ENCODE measurements around the gene ABL1.
"Not testable (repeated sequence)": the region's sequence is repeated elsewhere in the genome, so short reads cannot be mapped to it uniquely, and the experiment has no call there.

Gene ABL1

DNA sequence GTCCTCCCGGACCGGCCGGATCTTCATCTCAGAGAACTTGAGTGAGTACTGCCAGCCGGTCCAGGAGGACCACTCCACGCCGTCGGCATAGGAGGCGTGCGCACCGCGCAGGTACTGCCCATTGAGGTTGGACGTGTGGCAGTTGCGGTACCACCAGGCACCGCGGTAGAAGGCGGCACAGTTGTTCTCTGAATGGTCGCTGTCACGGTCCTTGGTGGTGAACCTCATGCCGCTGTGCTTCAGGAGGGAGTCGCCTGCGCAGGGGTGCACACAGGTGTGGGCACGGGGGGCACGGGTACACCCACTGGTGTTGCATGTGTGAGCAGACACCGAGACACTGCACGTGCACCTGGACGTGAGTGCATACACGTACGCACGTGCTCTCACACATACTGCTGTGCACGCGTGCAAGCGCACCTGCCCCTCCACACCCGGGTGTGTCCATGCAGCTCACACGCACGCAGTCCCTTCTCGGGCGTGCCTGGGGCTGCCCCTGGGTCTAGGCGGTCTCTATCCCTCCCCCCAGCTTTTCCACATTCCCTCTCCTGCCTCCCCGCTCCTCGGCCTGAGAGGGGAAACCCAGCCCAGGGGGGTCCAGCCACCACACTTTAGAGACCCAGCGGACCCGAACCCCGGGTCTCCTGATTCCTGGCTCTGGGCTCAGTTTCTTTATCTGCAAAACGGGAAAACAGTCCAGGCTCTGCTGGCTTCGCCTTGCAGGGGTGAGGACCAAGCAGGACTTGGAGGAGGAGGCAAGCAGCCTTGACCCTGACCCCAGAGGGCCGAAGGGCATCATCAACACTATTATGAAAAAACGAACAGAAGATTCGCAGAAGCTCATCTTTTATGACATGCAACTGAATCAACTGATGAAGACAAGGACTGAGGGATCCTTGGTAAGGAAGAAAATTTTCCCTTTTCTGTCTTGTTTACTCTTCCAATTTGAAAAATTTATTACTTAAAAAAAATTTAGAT, 69.3 kb downstream of the ABL1 start:
- DNase-seq (ENCODE audit: low spot score), result no peak

DNA sequence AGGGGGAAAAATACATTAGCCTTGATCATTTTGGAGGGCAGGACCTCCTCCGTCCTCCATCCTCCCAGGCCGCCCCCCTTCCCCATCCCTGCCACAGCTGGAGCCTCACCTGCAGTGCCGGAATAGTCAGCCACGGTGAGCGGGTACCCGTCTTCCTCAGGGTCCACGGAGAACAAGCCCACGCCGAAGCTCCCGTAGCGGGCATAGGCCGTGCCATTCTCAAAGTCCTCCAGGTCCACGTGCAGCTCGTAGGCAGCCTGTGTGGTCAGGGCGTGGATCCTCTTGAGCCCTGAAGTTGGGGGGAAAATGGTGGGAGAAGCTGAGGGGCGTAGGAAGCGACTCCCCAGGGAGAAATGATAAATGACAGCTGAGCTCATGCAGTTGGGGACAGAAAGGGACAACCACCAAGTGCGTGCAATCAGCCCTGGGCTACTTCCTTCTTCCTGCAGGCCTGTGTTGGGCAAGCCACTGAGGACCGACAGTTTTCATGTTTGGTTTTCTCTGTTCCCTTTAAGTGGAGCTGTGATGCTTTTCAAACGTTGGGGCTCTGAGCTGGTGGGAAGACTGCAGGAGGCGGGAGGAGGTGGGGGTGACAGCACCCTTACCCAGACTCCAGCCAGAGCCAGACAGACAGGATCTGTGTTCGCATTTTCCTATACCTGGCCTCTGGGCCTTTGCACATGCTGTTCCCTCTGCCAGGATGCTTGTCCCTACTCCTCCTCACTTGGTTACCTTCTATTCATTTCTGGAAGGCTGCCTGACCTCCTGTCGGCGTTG, 70.3 kb downstream of the ABL1 start:
- DNase-seq (ENCODE audit: low spot score), result no peak

DNA sequence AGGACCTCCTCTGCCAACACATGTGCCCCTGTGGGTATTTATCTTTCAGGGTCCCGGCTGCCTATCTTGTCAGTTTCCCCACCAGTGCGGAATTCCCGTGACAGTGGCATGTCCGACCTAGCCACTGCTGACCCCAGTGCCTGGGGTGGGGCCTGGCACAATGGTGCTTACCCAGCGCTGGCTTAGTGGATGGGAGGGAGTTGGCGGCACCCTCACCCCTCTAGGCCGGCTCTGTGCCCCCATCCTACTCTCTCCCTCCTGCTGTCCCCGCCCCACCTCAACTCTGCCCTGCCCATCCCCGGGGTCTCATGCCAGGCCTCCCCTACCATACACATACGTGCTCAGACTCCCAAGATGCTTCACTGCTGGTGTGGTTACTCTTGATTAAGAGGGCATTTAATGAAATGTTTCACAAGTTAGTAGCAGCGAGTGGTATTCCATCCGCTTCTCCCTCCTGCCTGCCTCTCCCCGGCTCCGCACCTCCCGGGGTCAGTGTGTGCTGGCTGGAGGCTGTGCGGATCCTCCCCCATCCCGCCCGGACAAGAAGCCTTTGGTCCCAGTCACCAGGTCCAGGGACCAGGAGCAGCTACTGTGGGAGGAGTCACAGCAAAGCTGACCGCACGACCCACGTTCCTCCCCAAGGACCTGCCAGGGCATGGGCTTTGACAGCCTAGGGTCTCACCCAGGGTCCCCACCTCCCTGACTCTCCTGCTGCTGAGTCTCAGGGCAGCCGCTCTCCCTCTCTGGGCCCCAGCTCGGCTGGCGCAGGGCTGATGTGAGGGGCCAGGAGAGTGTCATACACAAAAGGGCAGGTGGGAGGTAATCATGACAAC, 71.1 kb downstream of the ABL1 start:
- DNase-seq (ENCODE audit: low spot score), result no peak

DNA sequence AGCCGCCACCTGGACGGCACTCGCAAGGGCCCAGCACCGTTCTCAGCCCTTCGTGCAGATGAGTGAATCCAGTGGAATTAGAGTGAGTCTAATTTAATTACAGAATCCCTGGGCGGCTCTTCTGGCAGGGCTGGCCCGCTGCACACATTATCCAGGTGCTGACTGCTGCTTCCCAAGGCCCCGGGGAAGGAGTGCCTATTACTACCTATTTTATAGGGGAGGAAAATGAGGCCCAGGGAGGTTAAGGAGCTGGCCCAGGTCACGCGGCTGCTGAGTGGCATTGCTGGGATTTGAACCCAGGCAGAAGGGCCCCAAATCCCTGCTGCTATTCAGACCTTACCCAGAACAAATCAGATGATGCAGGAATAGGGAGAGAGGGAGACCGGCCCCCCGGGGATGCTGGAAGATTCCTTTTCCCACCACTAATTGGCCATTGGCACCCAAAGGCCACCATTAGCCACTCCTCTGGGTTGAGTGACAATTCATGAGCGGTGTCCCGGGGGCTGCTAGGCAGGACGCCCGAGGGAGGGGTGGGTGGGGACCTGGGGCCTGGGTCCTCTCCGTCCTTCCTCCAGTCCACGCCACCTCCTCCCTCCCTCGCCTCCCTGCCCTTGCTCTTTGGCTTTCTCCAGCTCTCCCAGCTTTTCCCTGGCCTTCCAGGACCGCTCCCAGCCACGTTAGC, 71.8 kb downstream of the ABL1 start:
- DNase-seq (ENCODE audit: low spot score), result no peak

DNA sequence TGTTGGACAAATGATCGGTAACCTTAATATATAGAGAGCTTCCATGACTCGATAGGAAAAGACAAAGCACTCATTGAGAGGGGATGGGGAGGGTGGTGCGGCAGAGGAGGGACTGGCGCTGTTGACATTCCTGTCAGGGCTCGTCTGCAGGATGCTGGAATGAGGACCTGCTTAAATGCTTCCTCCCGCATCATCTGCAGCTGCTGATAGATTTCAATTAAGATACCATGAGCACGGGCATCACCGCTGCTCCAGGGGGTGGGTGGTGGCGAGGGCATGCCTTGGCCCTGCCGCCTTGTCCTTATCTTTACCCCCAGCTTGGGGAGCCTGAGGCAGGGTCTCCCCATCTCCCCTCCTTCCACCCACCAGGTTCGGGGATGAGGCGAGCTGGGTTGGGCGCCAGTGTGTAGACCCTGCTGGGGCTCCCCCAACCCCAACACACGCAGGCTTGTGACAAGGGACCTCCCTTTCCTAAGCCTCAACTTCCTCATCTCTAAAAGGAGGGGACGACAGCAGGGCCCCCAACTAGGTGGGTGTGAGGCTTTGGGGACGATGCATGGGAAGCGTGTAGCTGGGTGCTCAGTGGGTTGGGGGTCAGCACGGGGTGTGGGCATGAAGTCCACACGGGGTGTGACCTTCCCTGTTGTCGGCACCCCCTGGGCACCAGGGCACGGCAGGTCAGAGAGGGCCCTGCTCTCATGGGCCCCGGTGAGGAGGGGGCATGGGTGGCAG, 73.3 kb downstream of the ABL1 start:
- no peak for DNase-seq (ENCODE audit: low spot score)

DNA sequence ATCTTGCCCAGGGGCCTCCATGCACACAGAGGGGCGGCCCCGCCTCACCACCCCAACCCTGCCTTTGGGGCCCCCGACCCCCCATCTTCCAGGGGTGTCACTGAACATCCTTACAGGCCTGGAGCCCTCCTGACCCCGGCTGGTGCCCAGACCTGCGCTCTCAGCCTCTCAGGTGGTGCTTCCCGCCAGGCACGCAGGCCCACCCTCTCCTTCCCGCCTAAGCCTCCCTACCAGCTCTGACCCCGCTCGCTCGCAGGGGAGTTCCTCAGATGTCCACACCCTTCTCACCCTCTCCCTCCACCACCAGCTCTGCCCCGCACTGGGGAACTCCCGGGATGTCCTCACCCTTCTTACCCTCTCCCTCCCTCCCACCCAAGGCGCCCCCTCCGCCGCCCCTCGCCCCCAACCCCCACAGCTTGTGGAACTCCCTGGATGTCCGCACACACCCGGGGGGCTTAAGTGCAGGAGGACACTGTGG, 73.9 kb downstream of the ABL1 start:
- DNase-seq (ENCODE audit: low spot score), result no peak

DNA sequence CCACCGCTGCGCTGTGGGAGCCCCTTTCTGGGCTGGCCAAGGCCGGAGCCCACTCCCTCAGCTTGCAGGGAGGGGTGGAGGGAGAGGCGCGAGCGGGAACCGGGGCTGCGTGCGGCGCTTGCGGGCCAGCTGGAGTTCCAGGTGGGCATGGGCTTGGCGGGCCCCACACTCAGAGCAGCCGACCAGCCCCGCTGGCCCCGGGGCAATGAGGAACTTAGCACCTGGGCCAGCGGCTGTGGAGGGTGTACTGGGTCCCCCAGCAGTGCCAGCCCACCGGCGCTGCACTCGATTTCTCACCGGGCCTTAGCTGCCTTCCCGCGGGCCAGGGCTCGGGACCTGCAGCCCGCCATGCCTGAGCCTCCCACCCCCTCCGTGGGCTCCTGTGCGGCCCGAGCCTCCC, 75.0 kb downstream of the ABL1 start:
- not testable (repeated sequence) for DNase-seq (ENCODE audit: low spot score)

DNA sequence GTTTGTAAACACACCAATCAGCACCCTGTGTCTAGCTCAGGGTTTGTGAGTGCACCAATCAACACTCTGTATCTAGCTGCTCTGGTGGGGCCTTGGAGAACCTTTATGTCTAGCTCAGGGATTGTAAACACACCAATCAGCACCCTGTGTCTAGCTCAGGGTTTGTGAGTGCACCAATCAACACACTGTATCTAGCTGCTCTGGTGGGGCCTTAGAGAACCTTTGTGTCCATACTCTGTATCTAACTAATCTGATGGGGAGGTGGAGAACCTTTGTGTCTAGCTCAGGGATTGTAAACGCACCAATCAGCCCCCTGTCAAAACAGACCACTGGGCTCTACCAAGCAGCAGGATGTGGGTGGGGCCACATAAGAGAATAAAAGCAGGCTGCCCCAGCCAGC, 75.6 kb downstream of the ABL1 start:
- DNase-seq (ENCODE audit: low spot score), result not testable (repeated sequence)

DNA sequence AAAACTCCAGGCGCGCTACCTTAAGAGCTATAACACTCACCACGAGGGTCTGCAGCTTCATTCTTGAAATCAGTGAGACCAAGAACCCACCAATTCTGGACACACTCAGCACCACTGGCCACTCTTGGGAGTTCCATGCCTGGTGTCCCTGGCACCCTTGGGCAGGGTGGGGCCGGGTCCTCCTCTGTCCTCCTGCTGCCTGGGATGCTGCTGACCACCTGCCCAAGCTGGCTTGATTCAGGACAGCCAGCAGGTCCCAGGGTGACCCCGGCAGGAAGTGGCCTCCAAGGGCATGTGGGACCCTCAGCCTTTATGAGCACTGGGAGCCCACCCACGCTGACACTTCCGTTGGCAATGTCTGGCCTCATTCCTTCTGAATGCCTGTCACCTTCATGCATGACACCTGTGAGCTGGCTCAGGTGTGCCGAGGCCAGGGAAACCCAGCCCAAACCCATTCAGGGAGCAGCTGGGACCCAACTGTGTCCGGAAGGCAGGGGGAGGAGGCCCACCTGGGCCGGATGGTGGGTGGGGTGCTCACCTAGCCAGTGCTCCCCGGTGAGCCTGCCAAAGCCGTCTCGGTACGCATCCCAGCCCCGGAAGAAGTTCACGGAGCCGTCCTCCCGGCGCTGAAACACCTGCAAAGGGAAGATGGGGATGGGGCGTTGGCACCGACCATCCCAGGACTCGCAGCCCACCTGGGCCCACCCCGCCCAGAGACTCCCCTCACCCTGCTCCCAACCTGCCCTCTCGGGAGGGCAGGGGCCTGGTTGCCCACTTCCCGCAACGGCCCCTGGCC, 76.4 kb downstream of the ABL1 start:
- DNase-seq (ENCODE audit: low spot score), result no peak

DNA sequence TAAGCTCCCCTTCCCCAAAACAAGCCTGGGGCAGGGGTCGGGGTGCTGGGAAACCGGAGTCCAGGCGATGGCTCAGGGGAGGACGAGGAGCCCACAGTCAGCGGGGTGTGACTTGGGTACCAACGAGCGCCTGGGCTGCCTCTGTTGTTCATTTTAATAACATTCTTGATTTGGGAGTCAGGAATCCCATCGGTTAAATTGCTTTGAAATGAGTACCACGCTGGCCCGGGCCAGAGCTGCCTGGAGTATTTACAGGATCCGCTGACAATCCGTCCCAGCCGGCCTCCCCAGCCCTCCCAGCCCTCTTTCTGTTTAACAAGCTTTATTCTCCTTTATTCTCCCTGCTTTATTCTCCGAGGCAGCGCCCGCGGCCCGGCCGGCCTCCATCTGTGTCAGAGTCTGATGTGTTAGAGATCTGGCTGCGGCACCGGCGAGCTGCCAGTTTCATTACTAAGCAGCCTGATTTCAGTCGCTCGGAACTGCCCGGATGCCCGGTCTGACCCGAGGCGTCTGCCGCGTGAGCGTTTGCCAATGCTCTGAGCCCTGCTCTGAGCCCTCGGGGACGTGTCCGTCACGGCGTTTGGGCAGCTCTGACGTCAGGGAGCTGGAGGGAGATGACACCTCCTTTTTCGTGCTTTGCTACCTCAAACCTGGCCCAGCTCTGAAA, 78.0 kb downstream of the ABL1 start:
- DNase-seq (ENCODE audit: low spot score), result no peak

DNA sequence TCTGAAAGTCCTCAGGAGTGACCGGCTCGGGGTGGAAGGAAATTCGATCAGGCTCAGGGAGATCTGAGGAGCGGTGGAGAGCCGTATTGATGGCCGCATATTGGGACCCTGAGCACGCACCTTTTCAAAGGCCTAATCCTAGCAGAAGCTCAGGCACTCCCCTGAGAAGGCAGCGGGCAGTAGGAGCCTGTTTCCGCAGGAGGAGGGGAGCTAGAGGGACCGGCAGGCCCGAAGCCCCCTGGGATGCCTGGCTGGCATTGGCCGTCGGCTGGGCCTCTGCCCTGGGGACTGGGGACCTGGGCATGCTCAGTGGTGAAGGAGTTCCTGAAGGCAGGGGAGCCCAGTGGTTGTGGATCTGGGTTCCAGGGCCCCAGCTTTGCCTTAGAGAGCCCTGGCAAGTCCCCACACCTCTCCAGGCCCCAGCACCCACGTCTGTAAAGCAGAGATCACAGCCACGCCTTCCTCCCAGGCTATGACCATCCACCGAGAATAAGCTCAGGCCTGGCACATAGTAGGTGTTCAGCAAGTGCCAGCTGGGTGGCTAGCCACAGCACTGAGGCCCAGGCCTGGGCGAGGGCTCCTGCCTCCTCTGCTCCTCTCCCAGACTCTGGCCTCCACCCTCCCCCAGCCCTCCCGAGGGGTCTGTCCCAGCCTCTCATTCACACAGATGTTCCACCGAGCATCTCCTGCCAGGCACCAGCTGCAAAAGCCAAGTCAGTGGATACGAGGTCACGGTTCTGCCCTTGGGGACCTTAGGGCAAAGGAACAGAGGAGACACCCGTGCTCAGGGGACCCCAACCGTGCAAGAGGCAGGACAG, 78.8 kb downstream of the ABL1 start:
- DNase-seq (ENCODE audit: low spot score), result no peak

DNA sequence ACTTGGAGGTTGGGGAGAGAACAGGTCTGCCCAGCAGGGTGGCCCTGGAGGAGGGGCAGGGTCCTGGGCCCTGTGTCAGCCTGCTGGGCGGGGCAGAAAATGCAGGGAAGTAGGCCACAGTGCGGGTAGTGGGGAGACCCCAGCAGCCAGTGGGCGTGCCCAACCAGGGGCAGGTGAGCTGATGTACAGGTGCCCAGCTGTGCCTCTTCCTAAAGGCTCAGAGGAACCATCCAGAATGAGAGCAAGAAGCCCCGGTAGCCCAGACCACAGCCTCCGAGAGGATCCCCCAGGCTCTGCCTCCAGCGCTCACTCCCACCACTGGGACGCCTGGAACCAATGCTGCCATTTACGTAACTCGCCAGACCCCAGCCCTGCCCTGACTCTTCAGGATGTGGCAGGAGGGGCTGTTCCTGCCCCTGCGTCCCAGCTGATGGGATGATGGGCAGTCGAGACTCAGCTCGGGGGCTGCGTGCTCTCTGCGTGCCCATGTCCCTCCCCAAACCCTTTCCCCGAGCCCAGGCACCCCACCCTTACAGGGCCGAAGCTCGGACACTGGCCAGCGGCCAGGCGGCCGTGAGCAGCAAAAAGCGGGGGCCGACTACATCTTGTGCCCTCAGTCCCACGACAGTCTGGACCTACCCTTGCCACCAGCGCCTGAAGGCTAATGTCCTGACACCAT, 79.5 kb downstream of the ABL1 start:
- no peak for DNase-seq (ENCODE audit: low spot score)

DNA sequence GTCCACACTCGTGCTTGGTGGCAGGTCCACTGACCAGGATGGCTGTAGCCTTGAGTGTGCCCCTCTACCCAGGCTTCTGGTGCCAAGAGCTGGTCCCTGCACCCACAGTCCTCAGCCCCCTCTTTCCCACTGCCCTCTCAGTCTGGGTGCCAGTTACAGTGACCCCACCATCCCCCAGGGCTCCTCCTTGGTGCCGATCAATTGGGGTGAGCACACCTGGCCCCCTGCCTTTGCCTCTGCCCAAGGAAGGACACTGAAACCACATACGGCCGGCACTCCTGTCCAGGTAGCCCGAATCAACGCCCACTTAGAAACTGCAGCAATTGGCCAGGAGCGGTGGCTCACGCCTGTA, 80.0 kb downstream of the ABL1 start:
- no peak for DNase-seq (ENCODE audit: low spot score)

DNA sequence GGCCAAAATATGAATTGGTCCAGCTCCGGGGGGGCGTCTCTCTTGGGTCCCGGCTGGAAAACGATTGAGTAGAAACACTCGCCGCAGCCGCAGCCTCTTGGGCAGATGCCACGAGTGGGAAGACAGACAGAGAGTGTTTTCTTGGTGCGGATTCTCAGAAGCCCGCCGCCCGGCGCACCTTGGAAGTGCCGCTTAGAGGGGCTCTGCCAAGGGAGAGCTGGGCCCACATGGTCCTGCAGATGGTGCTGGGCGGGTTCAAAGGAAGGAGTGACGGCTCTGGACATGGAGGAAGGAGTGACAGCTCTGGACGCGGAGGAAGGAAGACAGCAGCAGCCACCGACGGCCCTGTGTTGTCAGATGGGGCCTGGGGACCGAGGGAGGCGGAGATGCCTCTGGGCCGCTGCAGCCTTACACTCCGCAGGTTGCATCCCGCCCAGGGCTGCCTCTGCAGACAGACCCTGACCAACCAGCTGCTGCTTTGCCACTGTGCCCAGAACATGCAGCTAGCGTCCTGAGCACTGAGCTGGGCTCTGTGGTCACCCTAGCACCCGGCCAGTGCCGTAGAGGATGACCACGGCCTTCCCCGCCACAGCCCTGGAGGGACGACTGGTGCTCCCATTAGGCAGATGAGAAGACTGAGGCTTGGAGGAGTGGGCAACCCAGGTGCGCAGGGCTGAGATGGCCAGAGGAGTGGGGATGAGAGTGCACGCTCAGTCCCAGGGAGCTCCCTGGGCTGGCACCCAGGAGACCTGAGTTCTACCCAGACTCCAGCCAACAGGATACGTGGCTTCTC, 82.3 kb downstream of the ABL1 start:
- no peak for DNase-seq (ENCODE audit: low spot score)

DNA sequence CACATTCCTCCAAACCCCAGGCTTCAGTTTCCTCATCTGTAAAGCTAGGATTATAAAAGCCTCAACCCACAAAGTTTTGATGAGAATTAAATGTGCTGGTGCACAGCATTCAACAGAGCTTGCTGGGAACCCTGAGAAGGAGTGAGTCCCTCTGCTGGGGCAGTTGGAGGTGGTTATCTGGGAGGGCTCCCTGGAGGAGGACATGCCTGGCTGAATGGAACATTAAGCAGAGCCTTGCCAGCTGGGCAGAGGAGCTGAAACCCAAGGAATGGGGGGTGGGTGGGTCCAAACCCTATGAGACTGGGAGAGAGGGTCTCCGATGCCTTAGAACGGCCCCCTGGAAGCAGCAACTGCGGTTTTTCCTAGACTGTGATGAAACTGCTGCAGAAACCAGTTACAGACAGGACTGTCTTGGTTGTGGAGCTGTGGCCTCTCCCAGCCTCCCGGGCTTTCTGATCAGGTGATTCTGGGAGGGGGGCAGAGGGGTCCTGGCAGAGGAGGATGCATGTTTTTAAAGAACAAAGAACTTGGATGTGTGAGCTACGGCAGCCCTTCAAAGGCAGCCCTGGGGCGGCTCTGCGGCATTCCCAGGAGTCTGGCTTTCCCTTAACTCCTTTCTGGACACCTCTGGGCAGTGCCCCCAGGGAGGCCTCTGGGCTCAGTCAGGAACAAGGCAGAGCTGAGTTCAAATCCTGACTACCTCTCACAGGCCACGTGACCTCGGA, 83.2 kb downstream of the ABL1 start:
- no peak for DNase-seq (ENCODE audit: low spot score)

DNA sequence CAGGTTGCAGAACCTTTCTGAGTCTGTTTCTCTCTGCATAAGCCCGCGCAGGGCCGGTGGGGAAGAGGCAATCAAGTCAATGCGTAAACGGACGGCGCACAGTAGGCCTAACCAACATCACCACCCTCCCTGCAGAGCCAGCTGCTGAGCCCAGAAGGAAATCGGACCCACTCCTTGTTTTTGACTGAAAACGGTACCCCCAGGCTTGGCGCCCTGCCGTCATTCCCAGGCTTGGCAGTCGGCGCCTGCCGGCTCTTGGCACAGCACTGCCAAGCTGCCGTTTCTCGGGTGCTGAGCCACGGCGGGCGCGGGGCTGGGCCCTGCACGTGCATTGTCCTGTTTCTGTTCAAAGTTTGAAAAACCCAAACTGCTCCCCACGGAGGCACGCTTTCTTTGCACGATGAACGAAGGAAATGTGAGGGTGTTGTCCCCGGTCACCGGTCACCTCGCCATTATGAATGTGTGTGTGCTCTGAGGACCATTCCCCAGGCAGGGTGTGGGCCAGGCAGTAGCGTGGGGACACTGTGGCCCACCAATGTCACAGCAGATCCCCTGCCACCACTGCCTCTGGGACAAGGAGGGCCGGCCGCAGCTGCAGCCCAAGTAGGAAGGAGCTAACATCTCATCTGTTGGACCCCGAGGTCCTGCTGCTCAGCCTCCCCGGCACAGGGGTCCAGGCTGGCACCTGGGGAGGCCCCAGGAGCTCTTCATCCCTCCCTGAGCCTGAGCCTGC, 83.9 kb downstream of the ABL1 start:
- no peak for DNase-seq (ENCODE audit: low spot score)

All from D341Med (cell line).